K562 (cell line): ENCODE data around the gene CATSPER3. TPM values are rescaled to one million over a fixed set of nuclear protein-coding genes. Genes with fewer than 3 reads are reported as not detected.
A peak's percentile ranks its signal among the peaks of the same experiment; 100 is the strongest.

Experiments used
- ATAC-seq: fragments of 200-7000 bp; cut with Tn5 transposase; 3 replicates; pipeline ENCODE4 v1.9.1; 2020; ENCODE audit warnings: moderate library complexity
- BruUV-seq: library from RNA; stranded (reverse); fragments of 400-500 nt; replicated peaks from 2 replicates; lab custom pipeline; 2021; lab: Mats Ljungman, UMichigan
- CTCF ChIA-PET: fragments of 300-600 bp; formaldehyde crosslinking; extraction: SDS; loops from one replicate; lab custom pipeline; 2021; ENCODE audit warnings: low intra/inter-chr PET ratio; lab: Yijun Ruan, JAX
- POLR2A ChIA-PET: fragments of 300-600, 350-650 bp; sonication (Branson Sonifier 250); formaldehyde crosslinking; extraction: SDS; loops from one replicate; lab custom pipeline; 2021; ENCODE audit warnings: antibody characterized with exemption, inconsistent platforms; lab: Yijun Ruan, JAX
- DNase-seq, 4 experiments: peaks; one replicate each; pipeline versions ENCODE4 v3.0.0 to v3.0.0-alpha.2; 2011 to 2018; ENCODE audit warnings: low spot score in 3 of 4, mixed read lengths in 3 of 4; ENCODE audit errors: extremely low read depth in 1 of 4
- FAIRE-seq: peaks from 2 replicates; lab custom pipeline; 2011; peaks lifted over from hg19 to GRCh38; lab: Jason Lieb, UNC
- H2AFZ ChIP-seq: 2 replicates; pipeline ENCODE4 v1.6.0; 2011; ENCODE audit warnings: low read depth, low read length, control low read depth, inconsistent platforms
- H3K27ac ChIP-seq: fragments of 200-600 bp; 3 replicates; pipeline ENCODE4 v1.8.0; 2011; ENCODE audit warnings: low read depth, mild to moderate bottlenecking, control low read depth, inconsistent platforms, low read length, moderate library complexity, mixed read lengths; ENCODE audit errors: extremely low read depth
- H3K27me3 ChIP-seq, 2 experiments: fragments of 300-600 bp in 1 of 2; 2 replicates in 1 of 2; 3 replicates in 1 of 2; pipeline versions ENCODE4 v1.6.0 to v1.8.0; 2011; ENCODE audit warnings: inconsistent platforms in 2 of 2, low read length in 2 of 2, mild to moderate bottlenecking in 1 of 2, mixed read lengths in 1 of 2, moderate library complexity in 1 of 2; ENCODE audit not compliant: control insufficient read depth in 2 of 2, insufficient read depth in 2 of 2
- H3K36me3 ChIP-seq: fragments of 300-600 bp; 3 replicates; pipeline ENCODE4 v1.8.0; 2011; ENCODE audit warnings: mild to moderate bottlenecking, low read length, inconsistent platforms; ENCODE audit not compliant: control insufficient read depth, insufficient read depth
- H3K4me1 ChIP-seq, 2 experiments: fragments of 200-600 bp in 1 of 2; replicated peaks in 1 of 2; 2 replicates in 1 of 2; 3 replicates in 1 of 2; pipeline versions ENCODE4 v1.5.1 to v1.8.0; 2011; ENCODE audit warnings: inconsistent platforms in 2 of 2, low read length in 2 of 2, mild to moderate bottlenecking in 1 of 2, mixed read lengths in 1 of 2, moderate library complexity in 1 of 2; ENCODE audit not compliant: control insufficient read depth in 2 of 2, insufficient read depth in 2 of 2
- H3K4me2 ChIP-seq: 2 replicates; pipeline ENCODE4 v1.6.1; 2011; ENCODE audit warnings: low read length, control low read depth, inconsistent platforms, mixed read lengths; ENCODE audit not compliant: insufficient read depth
- H3K4me3 ChIP-seq: fragments of 200-600 bp; sonication (generic), shearing (Covaris generic); 2 replicates; pipeline ENCODE4 v1.5.1; 2016; ENCODE audit warnings: control low read depth, inconsistent platforms
- H3K79me2 ChIP-seq: fragments of 200-600 bp; 3 replicates; pipeline ENCODE4 v1.8.0; 2011; ENCODE audit warnings: low read length, inconsistent platforms; ENCODE audit not compliant: control insufficient read depth, insufficient read depth
- H3K9ac ChIP-seq, 2 experiments: 2 replicates each; pipeline versions ENCODE4 v1.6.0 to v1.6.1; 2011; ENCODE audit warnings: low read depth in 2 of 2, low read length in 2 of 2, control low read depth in 1 of 2, inconsistent platforms in 1 of 2, mild to moderate bottlenecking in 1 of 2, mixed read lengths in 1 of 2; ENCODE audit not compliant: insufficient read depth in 1 of 2
- H3K9me1 ChIP-seq: one replicate; pipeline ENCODE4 v1.6.0; 2011; ENCODE audit warnings: inconsistent platforms, mild to moderate bottlenecking, low read length, moderate library complexity; ENCODE audit not compliant: control insufficient read depth, insufficient read depth
- H3K9me3 ChIP-seq: replicated peaks from 2 replicates; pipeline ENCODE4 v1.5.1; 2011; ENCODE audit warnings: low read depth, low read length, inconsistent platforms; ENCODE audit not compliant: control insufficient read depth, insufficient read depth
- H4K20me1 ChIP-seq: replicated peaks from 2 replicates; pipeline ENCODE4 v1.6.1; 2011; ENCODE audit warnings: low read length, inconsistent platforms, mixed read lengths; ENCODE audit not compliant: control insufficient read depth, insufficient read depth
- BACH1 ChIP-seq: fragments of 200-800 bp; sonication (Bioruptor generic); IDR thresholded peaks from 2 replicates; pipeline ENCODE4 v1.6.1; 2016; ENCODE audit warnings: missing genetic modification characterization, missing compliant biosample characterization
- CREBBP ChIP-seq: IDR thresholded peaks from one replicate; pipeline ENCODE4 v1.6.1; 2012; ENCODE audit warnings: low read depth, mild to moderate bottlenecking, control low read depth, inconsistent platforms, low read length
- DIDO1 ChIP-seq: fragments of 450-650 bp; IDR thresholded peaks from 2 replicates; pipeline ENCODE4 v1.6.1; 2016; ENCODE audit warnings: low read depth, missing biosample characterization, missing genetic modification characterization
- FIP1L1 ChIP-seq: fragments of 200-400 bp; formaldehyde crosslinking; IDR thresholded peaks from 2 replicates; pipeline ENCODE4 v1.6.1; 2018; ENCODE audit warnings: mild to moderate bottlenecking, low read depth, low read length; ENCODE audit not compliant: poor library complexity, severe bottlenecking
- HDAC3 ChIP-seq: fragments of 450-650 bp; IDR thresholded peaks from 2 replicates; pipeline ENCODE4 v1.6.1; 2018; ENCODE audit warnings: borderline replicate concordance, mild to moderate bottlenecking, moderate library complexity; ENCODE audit not compliant: partially characterized antibody
- IRF9 ChIP-seq: fragments of 450-650 bp; IDR thresholded peaks from 2 replicates; pipeline ENCODE4 v1.6.1; 2016; ENCODE audit warnings: missing biosample characterization, missing genetic modification characterization
- JUND ChIP-seq, 2 experiments: IDR thresholded peaks; 2 replicates in 1 of 2; 3 replicates in 1 of 2; pipeline ENCODE4 v1.6.1; 2011; ENCODE audit warnings: borderline replicate concordance in 2 of 2, low read depth in 2 of 2, low read length in 2 of 2, improper control_type of control experiment in 1 of 2, missing biosample characterization in 1 of 2, missing genetic modification characterization in 1 of 2, missing genetic modification reagents in 1 of 2
- MCM2 ChIP-seq: fragments of 450-650 bp; IDR thresholded peaks from 2 replicates; pipeline ENCODE4 v1.6.1; 2017; ENCODE audit warnings: low read depth, mild to moderate bottlenecking
- OTX1 ChIP-seq: fragments of 450-650 bp; formaldehyde crosslinking; IDR thresholded peaks from 2 replicates; pipeline ENCODE4 v1.4.0; 2022; ENCODE audit warnings: mild to moderate bottlenecking
- POLR2B ChIP-seq: fragments of 450-650 bp; IDR thresholded peaks from 2 replicates; pipeline ENCODE4 v1.6.1; 2018; ENCODE audit warnings: low read depth; ENCODE audit not compliant: partially characterized antibody
- RBM22 ChIP-seq: fragments of 200-400 bp; formaldehyde crosslinking; IDR thresholded peaks from 2 replicates; pipeline ENCODE4 v1.6.1; 2018; ENCODE audit warnings: low read length, low read depth; ENCODE audit not compliant: poor library complexity, severe bottlenecking
- SAFB ChIP-seq: fragments of 200-400 bp; formaldehyde crosslinking; IDR thresholded peaks from 2 replicates; pipeline ENCODE4 v1.6.1; 2017; ENCODE audit warnings: low read depth, low read length, borderline replicate concordance
- SUPT5H ChIP-seq: fragments of 450-650 bp; IDR thresholded peaks from 2 replicates; pipeline ENCODE4 v1.6.1; 2016
- U2AF1 ChIP-seq: fragments of 200-400 bp; formaldehyde crosslinking; optimal IDR thresholded peaks from 2 replicates; pipeline ENCODE3; 2017; ENCODE audit warnings: mild to moderate bottlenecking, low read depth, low read length, moderate library complexity
- ZNF124 ChIP-seq: sonication (generic); formaldehyde crosslinking; IDR thresholded peaks from 2 replicates; pipeline ENCODE4 v1.8.1; 2022; ENCODE audit warnings: missing genetic modification reagents
- ZNF282 ChIP-seq: sonication (generic); formaldehyde crosslinking; IDR thresholded peaks from 2 replicates; pipeline ENCODE4 v1.8.1; 2023; ENCODE audit warnings: missing genetic modification reagents
- WGBS: fragments of 100-300 bp; shearing (Covaris generic); methylation state at CpG from one replicate; pipeline ENCODE4 v1.1.6; 2016; ENCODE audit warnings: low coverage, mixed read lengths; ENCODE audit not compliant: insufficient coverage; ENCODE audit errors: missing lambda C conversion rate; 5-methylcytosine and 5-hydroxymethylcytosine counted together
- in situ Hi-C: fragments of 300-500 bp; cut with MboI; formaldehyde crosslinking; loops from 4 replicates; pipeline ENCODE4 v1.15.0; 2018; ENCODE audit warnings: inconsistent platforms, mixed read lengths
- intact Hi-C: fragments of 100-400 bp; cut with micrococcal nuclease; formaldehyde crosslinking; loops from 2 replicates; pipeline ENCODE4 v1.14.2; 2022
- polyA plus RNA-seq, 8 experiments: library from polyadenylated mRNA; depleted of rRNA in 4 of 8; stranded (reverse) in 5 of 8; unstranded in 3 of 8; fragments of >200 nt; fragmentation: Nextera tagmentation in 2 of 8; fragmentation: Illumina TruSeq in 1 of 8; extraction: Ambion mirVana in 2 of 8; extraction: Trizol in 1 of 8; gene quantifications; 2 replicates each; pipeline versions ENCODE4 v1.2.1 to v1.2.3, GENCODE V29; 2011 to 2014; ENCODE audit warnings: inconsistent platforms in 1 of 8, missing spikeins in 1 of 8
- total RNA-seq, 7 experiments: library from RNA; depleted of rRNA in 6 of 7; stranded (reverse); fragments of >200 nt in 6 of 7; fragmentation: Illumina TruSeq in 2 of 7; extraction: Trizol in 2 of 7; gene quantifications; 2 replicates each; pipeline versions ENCODE4 v1.2.1 to v1.2.3, GENCODE V29; 2011 to 2021; ENCODE audit warnings: low replicate concordance in 1 of 7
- TF ChIP-seq, protein P1 (sequence below): fragments of 200-400 bp; formaldehyde crosslinking; IDR thresholded peaks from 2 replicates; pipeline ENCODE4 v1.6.1; 2017; ENCODE audit warnings: mild to moderate bottlenecking, low read depth, low read length, moderate library complexity

Gene CATSPER3
- total and polyA plus RNA-seq, 9 of the 15 experiments (the other 6 are each of a cell fraction or from before 2014, with no cell fraction given): 0.14 to 1.5 (median 0.49) TPM

DNA sequence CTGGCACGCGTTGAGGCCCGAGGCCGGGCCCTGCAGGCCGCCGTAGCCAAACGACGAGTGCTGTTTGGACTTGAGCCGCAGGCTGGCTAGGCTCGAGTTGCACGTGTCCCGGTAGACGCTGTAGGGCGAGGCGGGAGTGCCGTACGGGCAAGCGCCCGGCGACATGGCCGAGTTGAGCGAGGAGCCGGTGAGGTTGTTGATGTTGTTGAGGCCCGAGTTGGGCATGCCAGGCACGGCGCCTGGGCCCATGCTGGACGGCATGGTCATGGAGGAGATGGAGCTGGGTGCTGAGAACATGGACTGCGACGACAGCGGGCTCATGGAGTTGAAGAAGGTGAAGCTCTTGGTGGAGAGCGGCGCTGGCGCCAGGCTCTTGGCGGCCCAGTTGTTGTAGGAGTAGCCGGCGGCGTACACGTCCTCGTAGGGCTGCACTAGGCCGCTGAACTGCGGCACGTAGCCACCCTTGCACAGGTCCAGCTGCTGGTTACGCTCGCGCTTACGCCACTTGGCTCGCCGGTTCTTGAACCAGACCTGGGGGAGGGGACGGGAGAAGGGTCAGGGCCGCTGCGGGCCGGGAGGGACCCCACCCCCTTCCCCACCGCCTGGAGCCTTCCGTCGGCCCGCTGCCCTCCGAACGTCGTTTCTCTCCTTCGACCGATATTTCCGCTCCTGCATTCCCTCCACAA is 61.2 kb downstream of the CATSPER3 start:
- POLR2A ChIA-PET: interaction anchor here (0.6 kb wide), 1 partner anchor 104 kb away, joined by 3 read pairs; no protein-coding TSS in a partner anchor
- peaks cover 10% of the 10 kb centered on the region; the same call in 1 of the 2 replicates for H4K20me1 ChIP-seq
- CTCF ChIA-PET: no interaction called here
- H2AFZ ChIP-seq: no peak overlapping the region
- no peak overlapping the region for H3K4me2 ChIP-seq
- in situ Hi-C loops (no loop called here), intact Hi-C loops (no loop called here)
- peaks cover 7 to 64% of the 10 kb centered on the region in 2 experiments; a peak in 4 of 5 replicates for H3K4me1 ChIP-seq
- no TSS peak for BruUV-seq
- peaks cover 66% of the 10 kb centered on the region for H3K79me2 ChIP-seq
- WGBS: 95% methylated on average over 35 of the region's 62 CpGs
- DNase-seq: peak in 1 of 4 experiments; percentile 49
- no peaks in the 10 kb centered on the region; the same call in 1 of the 2 replicates for H3K9me3 ChIP-seq
- no peaks in the 10 kb centered on the region for H3K9me1 ChIP-seq
- H3K27ac ChIP-seq: no peak overlapping the region
- no peaks in the 10 kb centered on the region for H3K27me3 ChIP-seq
- peaks cover 53% of the 10 kb centered on the region for H3K36me3 ChIP-seq
- ATAC-seq: no peak
- H3K9ac ChIP-seq: no peak overlapping the region
- no peak for FAIRE-seq
- no peak overlapping the region for H3K4me3 ChIP-seq
- TF ChIP-seq RBM22 (peak; percentile 68), JUND (IDR thresholded peaks at IDR 0.05; ENCODE audit: borderline replicate concordance, low read depth, low read length) (no peak), JUND (tag; IDR thresholded peaks at IDR 0.05; ENCODE audit: borderline replicate concordance, low read depth, low read length) (no peak), POLR2B (no peak), SAFB (no peak), FIP1L1 (peak; percentile 27), CREBBP (no peak), SUPT5H (0 out of 2 replicates have a peak, but pooled peaks have one; percentile 7), ZNF282 (0 out of 2 replicates have a peak, but pooled peaks have one; percentile 67), DIDO1 (tag) (no peak), BACH1 (no peak), IRF9 (tag) (no peak), U2AF1 (no peak), MCM2 (no peak), HDAC3 (no peak), ZNF124 (CRISPR knock-in tag) (no peak), OTX1 (CRISPR knock-in tag) (no peak)
- TF ChIP-seq, protein P1, sequence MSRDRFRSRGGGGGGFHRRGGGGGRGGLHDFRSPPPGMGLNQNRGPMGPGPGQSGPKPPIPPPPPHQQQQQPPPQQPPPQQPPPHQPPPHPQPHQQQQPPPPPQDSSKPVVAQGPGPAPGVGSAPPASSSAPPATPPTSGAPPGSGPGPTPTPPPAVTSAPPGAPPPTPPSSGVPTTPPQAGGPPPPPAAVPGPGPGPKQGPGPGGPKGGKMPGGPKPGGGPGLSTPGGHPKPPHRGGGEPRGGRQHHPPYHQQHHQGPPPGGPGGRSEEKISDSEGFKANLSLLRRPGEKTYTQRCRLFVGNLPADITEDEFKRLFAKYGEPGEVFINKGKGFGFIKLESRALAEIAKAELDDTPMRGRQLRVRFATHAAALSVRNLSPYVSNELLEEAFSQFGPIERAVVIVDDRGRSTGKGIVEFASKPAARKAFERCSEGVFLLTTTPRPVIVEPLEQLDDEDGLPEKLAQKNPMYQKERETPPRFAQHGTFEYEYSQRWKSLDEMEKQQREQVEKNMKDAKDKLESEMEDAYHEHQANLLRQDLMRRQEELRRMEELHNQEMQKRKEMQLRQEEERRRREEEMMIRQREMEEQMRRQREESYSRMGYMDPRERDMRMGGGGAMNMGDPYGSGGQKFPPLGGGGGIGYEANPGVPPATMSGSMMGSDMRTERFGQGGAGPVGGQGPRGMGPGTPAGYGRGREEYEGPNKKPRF: no peak
